Rectal smooth muscle tissue (tissue), 1 donor: Measurements from ENCODE around the gene OPN3.

Experiments
- H3K27ac ChIP-seq: one replicate; pipeline ENCODE4 v1.7.0; 2013; ENCODE audit warnings: low read depth, low read length, inconsistent platforms
- H3K27me3 ChIP-seq: one replicate; pipeline ENCODE4 v1.7.0; 2013; ENCODE audit warnings: low read length; ENCODE audit not compliant: control insufficient read depth, insufficient read depth
- H3K36me3 ChIP-seq: one replicate; pipeline ENCODE4 v1.7.0; 2013; ENCODE audit warnings: low read length; ENCODE audit not compliant: control insufficient read depth, insufficient read depth
- H3K4me1 ChIP-seq: one replicate; pipeline ENCODE4 v1.7.0; 2013; ENCODE audit warnings: low read length; ENCODE audit not compliant: control insufficient read depth, insufficient read depth
- H3K4me3 ChIP-seq: one replicate; pipeline ENCODE4 v1.7.0; 2013; ENCODE audit warnings: low read length
- H3K9ac ChIP-seq: one replicate; pipeline ENCODE4 v1.7.0; 2013; ENCODE audit warnings: low read length

Gene OPN3

GRCh38 chr1:241641773-241642592, 1.8 kb upstream of the OPN3 start:
- Histone ChIP-seq H3K27me3 (no peaks in the 10 kb centered on the region), H3K27ac (no peak overlapping the region), H3K9ac (no peak overlapping the region), H3K4me3 (no peak overlapping the region), H3K4me1 (no peaks in the 10 kb centered on the region), H3K36me3 (no peaks in the 10 kb centered on the region)

- H3K27me3 ChIP-seq = no peaks in the 10 kb centered on the region
- H3K27ac ChIP-seq = no peak overlapping the region
- no peaks in the 10 kb centered on the region for H3K4me1 ChIP-seq
- no peaks in the 10 kb centered on the region for H3K36me3 ChIP-seq
- no peak overlapping the region for H3K9ac ChIP-seq
- H3K4me3 ChIP-seq = peak overlapping the region; percentile 62
These were observed 876 bp upstream of the OPN3 start for GRCh38 chr1:241640867-241641622.

- no peak overlapping the region for H3K27ac ChIP-seq
- no peaks in the 10 kb centered on the region for H3K4me1 ChIP-seq
- peak overlapping the region; percentile 70 for H3K4me3 ChIP-seq
- H3K27me3 ChIP-seq = no peaks in the 10 kb centered on the region
- H3K9ac ChIP-seq = peak overlapping the region; percentile 66
- H3K36me3 ChIP-seq = no peaks in the 10 kb centered on the region
These were observed 483 bp downstream of the OPN3 start for GRCh38 chr1:241639623-241640148.

- no peaks in the 10 kb centered on the region for H3K36me3 ChIP-seq
- H3K27ac ChIP-seq = no peak overlapping the region
- no peaks in the 10 kb centered on the region for H3K4me1 ChIP-seq
- H3K27me3 ChIP-seq = no peaks in the 10 kb centered on the region
- peak overlapping the region; percentile 70 for H3K4me3 ChIP-seq
- H3K9ac ChIP-seq = no peak overlapping the region
These were observed 1.1 kb downstream of the OPN3 start for GRCh38 chr1:241638909-241639622.

GRCh38 chr1:241638099-241638682, 2.0 kb downstream of the OPN3 start:
- Histone ChIP-seq H3K4me1 (no peaks in the 10 kb centered on the region), H3K27me3 (no peaks in the 10 kb centered on the region), H3K36me3 (no peaks in the 10 kb centered on the region), H3K9ac (no peak overlapping the region), H3K4me3 (no peak overlapping the region), H3K27ac (no peak overlapping the region)

- no peak overlapping the region for H3K9ac ChIP-seq
- H3K27me3 ChIP-seq = no peaks in the 10 kb centered on the region
- H3K4me3 ChIP-seq = no peak overlapping the region
- no peaks in the 10 kb centered on the region for H3K4me1 ChIP-seq
- H3K36me3 ChIP-seq = no peaks in the 10 kb centered on the region
- H3K27ac ChIP-seq = no peak overlapping the region
These were observed 2.6 kb downstream of the OPN3 start for GRCh38 chr1:241637604-241638003.

GRCh38 chr1:241637046-241637590, 3.1 kb downstream of the OPN3 start:
- Histone ChIP-seq H3K4me1 (no peaks in the 10 kb centered on the region), H3K27ac (no peak overlapping the region), H3K9ac (no peak overlapping the region), H3K4me3 (no peak overlapping the region), H3K27me3 (no peaks in the 10 kb centered on the region), H3K36me3 (no peaks in the 10 kb centered on the region)

GRCh38 chr1:241636291-241636690, 3.9 kb downstream of the OPN3 start:
- H3K27me3 ChIP-seq = no peaks in the 10 kb centered on the region
- no peaks in the 10 kb centered on the region for H3K4me1 ChIP-seq
- H3K36me3 ChIP-seq = no peaks in the 10 kb centered on the region
- no peak overlapping the region for H3K27ac ChIP-seq
- H3K9ac ChIP-seq = no peak overlapping the region
- no peak overlapping the region for H3K4me3 ChIP-seq

- Histone ChIP-seq H3K36me3 (no peaks in the 10 kb centered on the region), H3K27me3 (no peaks in the 10 kb centered on the region), H3K9ac (no peak overlapping the region), H3K4me3 (no peak overlapping the region), H3K27ac (no peak overlapping the region), H3K4me1 (no peaks in the 10 kb centered on the region)
These were observed 4.5 kb downstream of the OPN3 start for GRCh38 chr1:241635556-241636152.

GRCh38 chr1:241632987-241633386, 7.2 kb downstream of the OPN3 start:
- no peaks in the 10 kb centered on the region for H3K4me1 ChIP-seq
- H3K27me3 ChIP-seq = no peaks in the 10 kb centered on the region
- no peaks in the 10 kb centered on the region for H3K36me3 ChIP-seq
- H3K4me3 ChIP-seq = no peak overlapping the region
- H3K9ac ChIP-seq = no peak overlapping the region
- no peak overlapping the region for H3K27ac ChIP-seq

GRCh38 chr1:241631674-241632073, 8.5 kb downstream of the OPN3 start:
- H3K9ac ChIP-seq = no peak overlapping the region
- H3K4me1 ChIP-seq = no peaks in the 10 kb centered on the region
- H3K27ac ChIP-seq = no peak overlapping the region
- H3K27me3 ChIP-seq = no peaks in the 10 kb centered on the region
- no peak overlapping the region for H3K4me3 ChIP-seq
- no peaks in the 10 kb centered on the region for H3K36me3 ChIP-seq
